ENCODE results near the gene TXNIP.
"Not testable (repeated sequence)": the region's sequence is repeated elsewhere in the genome, so short reads cannot be mapped to it uniquely, and the experiment has no call there.

TXNIP gene, protein sequence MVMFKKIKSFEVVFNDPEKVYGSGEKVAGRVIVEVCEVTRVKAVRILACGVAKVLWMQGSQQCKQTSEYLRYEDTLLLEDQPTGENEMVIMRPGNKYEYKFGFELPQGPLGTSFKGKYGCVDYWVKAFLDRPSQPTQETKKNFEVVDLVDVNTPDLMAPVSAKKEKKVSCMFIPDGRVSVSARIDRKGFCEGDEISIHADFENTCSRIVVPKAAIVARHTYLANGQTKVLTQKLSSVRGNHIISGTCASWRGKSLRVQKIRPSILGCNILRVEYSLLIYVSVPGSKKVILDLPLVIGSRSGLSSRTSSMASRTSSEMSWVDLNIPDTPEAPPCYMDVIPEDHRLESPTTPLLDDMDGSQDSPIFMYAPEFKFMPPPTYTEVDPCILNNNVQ

DNA sequence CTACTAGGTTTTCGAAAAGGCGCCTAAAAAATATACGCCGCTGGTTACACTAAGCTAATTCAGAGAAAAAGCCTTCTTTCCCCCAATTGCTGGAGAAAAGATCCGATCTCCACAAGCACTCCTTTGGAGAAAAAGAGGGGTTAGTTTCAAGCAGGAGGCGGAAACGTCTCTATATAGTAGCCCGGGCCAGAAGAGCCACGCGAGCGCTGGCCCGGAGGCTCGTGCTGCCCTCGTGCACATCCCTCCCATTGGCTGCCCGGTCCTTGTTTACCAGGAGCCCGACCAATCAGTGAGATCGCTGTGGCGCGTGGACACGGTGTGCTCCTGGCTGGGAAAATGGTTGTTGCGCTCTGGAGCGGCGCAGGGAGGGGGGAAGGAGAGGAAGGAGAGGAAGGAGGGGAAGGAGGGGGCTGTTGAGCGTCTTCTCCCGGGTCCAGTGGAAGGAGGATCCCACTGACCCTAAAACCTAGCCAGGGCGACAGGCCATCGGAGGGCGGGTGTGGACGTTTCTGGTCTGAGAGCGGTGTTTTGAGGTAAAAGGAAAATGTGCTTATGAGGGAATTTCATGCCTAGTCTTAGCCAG, at the start of gene TXNIP:
Gene TXNIP, minus strand, starts transcription at position 147 of the 583 bp plus-strand sequence. CDS start 313 bp downstream, outside the sequence.
- DNase-seq (ENCODE audit: low read depth): peak; percentile 100
- Histone ChIP-seq H3K9ac (ENCODE audit: low read length) (peak within 1 kb of the TSS; percentile 95), H3K4me3 (ENCODE audit: low read length) (peak within 1 kb of the TSS; percentile 89), H3K27me3 (replicated peaks; ENCODE audit: control insufficient read depth, insufficient read depth, low read length) (no peaks in the 10 kb centered on the region), H3K36me3 (ENCODE audit: control insufficient read depth, insufficient read depth, low read length, severe bottlenecking) (peaks cover 35% of the 10 kb centered on the region), H3K4me1 (ENCODE audit: control insufficient read depth, insufficient read depth, low read length) (peaks cover 60% of the 10 kb centered on the region), H3K9me3 (ENCODE audit: control insufficient read depth, low read length) (no peaks in the 10 kb centered on the region)

DNA sequence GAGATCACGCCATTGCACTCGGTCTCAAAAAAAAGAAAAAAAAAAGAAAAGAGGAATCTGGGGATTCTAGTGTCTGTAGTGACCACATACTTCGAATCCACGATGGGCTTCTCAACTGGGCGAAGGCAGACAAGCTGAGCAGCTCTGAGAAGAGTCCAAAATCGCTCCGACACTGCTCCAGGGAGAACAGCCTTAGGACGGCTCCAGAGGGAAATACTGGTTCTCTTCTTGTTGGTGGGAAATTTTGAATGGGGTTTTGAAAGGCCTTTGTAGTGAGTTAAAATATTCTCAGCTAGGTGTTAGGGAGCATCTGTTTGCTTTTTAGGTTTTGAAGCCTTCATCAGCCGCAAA, 43.4 kb upstream of the TXNIP start:
- H3K36me3 ChIP-seq (ENCODE audit: control insufficient read depth, insufficient read depth, low read length, severe bottlenecking): no peaks in the 10 kb centered on the region
- peak overlapping the region; percentile 93 for H3K4me3 ChIP-seq (ENCODE audit: low read length)
- H3K9me3 ChIP-seq (ENCODE audit: control insufficient read depth, low read length): no peaks in the 10 kb centered on the region
- peak overlapping the region; percentile 5 for H3K9ac ChIP-seq (ENCODE audit: low read length)
- H3K27me3 ChIP-seq (replicated peaks; ENCODE audit: control insufficient read depth, insufficient read depth, low read length): no peaks in the 10 kb centered on the region
- no peak for DNase-seq (ENCODE audit: low read depth)
- peaks cover 11% of the 10 kb centered on the region for H3K4me1 ChIP-seq (ENCODE audit: control insufficient read depth, insufficient read depth, low read length)

DNA sequence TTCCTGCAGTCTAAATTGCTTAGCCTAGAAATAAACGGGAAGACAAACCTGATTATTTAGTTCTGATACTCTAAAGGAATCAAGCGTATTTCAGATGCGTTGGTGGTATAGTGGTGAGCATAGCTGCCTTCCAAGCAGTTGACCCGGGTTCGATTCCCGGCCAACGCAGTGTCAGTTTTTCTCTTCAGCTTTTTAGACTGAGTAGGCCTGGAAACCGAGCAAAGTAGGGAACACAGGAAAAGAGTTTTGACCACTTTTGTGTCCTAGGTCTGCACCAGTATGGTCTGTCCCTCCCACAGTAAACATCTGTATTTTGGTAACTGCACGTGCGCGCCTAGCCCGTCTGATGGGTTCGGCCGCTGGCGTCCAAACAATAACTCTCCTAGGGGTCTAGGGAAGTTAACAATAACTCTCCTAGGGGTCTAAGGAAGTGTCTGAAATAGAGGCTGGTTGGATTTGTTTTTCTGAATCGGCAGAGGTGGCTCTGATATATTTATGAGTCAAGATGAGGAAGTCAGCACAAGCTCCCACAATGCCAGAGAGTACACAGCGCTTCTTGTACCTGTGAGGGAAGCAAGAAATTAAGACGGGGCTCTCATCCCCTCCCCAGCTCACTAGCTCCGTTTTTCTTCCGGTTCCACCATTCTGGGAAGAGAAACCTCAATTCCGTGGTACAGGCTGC, 40.7 kb upstream of the TXNIP start:
- Histone ChIP-seq H3K36me3 (ENCODE audit: control insufficient read depth, insufficient read depth, low read length, severe bottlenecking) (no peaks in the 10 kb centered on the region), H3K4me1 (ENCODE audit: control insufficient read depth, insufficient read depth, low read length) (peaks cover 13% of the 10 kb centered on the region), H3K27me3 (replicated peaks; ENCODE audit: control insufficient read depth, insufficient read depth, low read length) (no peaks in the 10 kb centered on the region), H3K4me3 (ENCODE audit: low read length) (peak overlapping the region; percentile 93), H3K9me3 (ENCODE audit: control insufficient read depth, low read length) (no peaks in the 10 kb centered on the region), H3K9ac (ENCODE audit: low read length) (peak overlapping the region; percentile 87)
- DNase-seq (ENCODE audit: low read depth): peak; percentile 94

DNA sequence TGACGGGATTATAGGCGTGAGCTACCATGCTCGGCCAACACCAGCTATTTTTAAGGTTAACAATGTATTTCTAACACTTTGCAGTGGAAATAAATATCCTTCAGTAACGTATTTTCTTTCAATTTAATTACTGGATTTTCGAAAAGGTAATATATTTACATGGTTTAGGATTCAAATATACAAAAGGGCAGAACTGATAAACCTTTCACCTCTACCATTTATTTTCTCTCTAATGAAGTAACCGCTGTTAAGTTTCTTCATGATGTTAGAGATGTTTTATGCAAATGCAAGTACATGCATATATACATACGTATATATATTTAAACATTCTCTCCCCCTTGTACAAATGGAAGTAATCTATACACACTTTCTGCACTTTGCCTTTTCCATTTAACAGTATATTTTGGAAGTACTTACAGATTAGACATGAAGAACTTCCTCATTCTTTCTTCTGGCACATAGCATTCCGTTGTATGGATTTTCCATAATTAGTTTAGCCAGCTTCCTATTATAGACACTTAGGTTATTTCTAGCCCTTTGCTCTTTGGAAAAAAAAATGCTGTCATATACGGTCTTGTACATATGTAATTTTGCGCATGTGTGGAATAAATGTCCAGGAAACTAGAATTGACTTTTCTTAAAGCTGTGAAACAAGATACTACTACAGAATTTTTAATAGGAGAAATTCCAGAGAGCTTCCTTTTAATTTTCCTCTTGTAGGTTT, 40.0 kb upstream of the TXNIP start:
- DNase-seq (ENCODE audit: low read depth): peak; percentile 69
- peak overlapping the region; percentile 93 for H3K4me3 ChIP-seq (ENCODE audit: low read length)

DNA sequence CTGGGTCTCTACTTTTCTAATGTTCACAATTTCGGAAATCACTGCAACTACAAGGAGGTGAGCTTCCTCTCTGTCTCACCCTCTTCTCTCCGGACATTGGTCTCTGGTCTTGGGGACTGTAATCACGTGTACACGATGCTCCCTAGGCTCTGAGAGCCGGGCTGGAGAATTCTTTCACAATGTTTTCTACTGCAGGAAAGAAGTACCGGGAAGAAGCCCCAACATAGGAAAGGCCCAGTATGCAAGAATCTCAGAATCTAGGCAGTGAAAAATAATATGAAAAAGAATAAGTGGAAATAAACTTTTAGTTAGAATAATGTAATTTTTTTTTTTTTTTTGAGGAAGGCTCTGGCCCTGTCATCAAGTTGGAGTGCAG, 38.7 kb upstream of the TXNIP start:
- Histone ChIP-seq H3K36me3 (ENCODE audit: control insufficient read depth, insufficient read depth, low read length, severe bottlenecking) (no peaks in the 10 kb centered on the region), H3K4me1 (ENCODE audit: control insufficient read depth, insufficient read depth, low read length) (peaks cover 13% of the 10 kb centered on the region), H3K9me3 (ENCODE audit: control insufficient read depth, low read length) (no peaks in the 10 kb centered on the region), H3K4me3 (ENCODE audit: low read length) (peak overlapping the region; percentile 68), H3K27me3 (replicated peaks; ENCODE audit: control insufficient read depth, insufficient read depth, low read length) (no peaks in the 10 kb centered on the region), H3K9ac (ENCODE audit: low read length) (peak overlapping the region; percentile 68)
- peak; percentile 53 for DNase-seq (ENCODE audit: low read depth)

More for the DNA sequence above, 40.0 kb upstream of the TXNIP start:
- H3K27me3 ChIP-seq (replicated peaks; ENCODE audit: control insufficient read depth, insufficient read depth, low read length): no peaks in the 10 kb centered on the region
- no peaks in the 10 kb centered on the region for H3K36me3 ChIP-seq (ENCODE audit: control insufficient read depth, insufficient read depth, low read length, severe bottlenecking)
- H3K9ac ChIP-seq (ENCODE audit: low read length): peak overlapping the region; percentile 55
- no peaks in the 10 kb centered on the region for H3K9me3 ChIP-seq (ENCODE audit: control insufficient read depth, low read length)
- H3K4me1 ChIP-seq (ENCODE audit: control insufficient read depth, insufficient read depth, low read length): peaks cover 13% of the 10 kb centered on the region

DNA sequence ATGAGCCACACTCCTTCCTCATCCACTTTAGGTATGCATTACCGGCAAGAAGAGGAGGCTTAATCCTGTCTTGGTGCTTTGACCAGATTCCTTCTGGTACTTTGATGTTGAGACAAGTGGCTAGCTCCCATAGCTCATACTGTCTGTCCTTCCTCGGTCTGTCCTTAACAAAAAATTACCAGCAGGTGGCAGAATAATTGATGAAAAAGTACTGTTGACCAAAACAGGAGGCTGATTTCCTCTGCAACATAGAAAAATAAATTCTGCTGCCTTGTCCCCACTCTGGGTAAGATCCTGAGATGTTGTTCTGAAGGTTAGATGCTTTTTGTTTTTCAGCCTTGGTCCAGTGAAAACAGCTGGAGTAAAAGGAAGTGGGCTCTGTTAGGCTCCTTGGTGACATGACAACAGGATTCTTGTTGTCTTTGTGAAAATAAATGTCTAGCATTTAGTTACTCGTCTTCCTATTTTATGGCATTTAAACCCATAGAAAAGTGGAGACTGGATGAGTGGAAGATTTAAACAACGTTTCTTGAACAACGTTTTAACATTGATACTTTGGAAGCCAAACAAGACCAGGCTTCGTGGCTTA, 36.3 kb upstream of the TXNIP start:
- no peaks in the 10 kb centered on the region for H3K36me3 ChIP-seq (ENCODE audit: control insufficient read depth, insufficient read depth, low read length, severe bottlenecking)
- DNase-seq (ENCODE audit: low read depth): peak; percentile 79
- no peak overlapping the region for H3K9ac ChIP-seq (ENCODE audit: low read length)
- H3K4me1 ChIP-seq (ENCODE audit: control insufficient read depth, insufficient read depth, low read length): peaks cover 13% of the 10 kb centered on the region
- no peaks in the 10 kb centered on the region for H3K27me3 ChIP-seq (replicated peaks; ENCODE audit: control insufficient read depth, insufficient read depth, low read length)
- no peaks in the 10 kb centered on the region for H3K9me3 ChIP-seq (ENCODE audit: control insufficient read depth, low read length)
- H3K4me3 ChIP-seq (ENCODE audit: low read length): no peak overlapping the region

DNA sequence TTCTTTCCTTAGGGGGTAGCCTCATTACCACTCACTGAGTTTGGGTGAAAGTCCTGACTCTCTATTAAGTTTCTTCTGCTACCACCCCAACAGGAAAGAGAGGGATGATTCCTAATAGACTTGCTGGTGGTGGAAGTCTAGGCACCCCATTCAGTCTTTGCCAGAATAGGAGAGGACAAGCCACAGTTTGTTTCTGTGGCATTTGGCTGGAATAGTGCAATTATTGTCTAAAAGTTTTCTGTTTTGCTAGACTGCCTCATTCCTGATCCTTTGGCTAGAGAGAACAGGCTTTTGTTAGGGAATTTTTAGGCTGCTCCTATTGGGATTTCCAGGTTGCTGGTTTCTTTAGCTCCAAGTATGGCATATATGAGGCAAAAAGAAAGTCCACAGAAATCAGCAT, 35.1 kb upstream of the TXNIP start:
- no peak overlapping the region for H3K4me3 ChIP-seq (ENCODE audit: low read length)
- H3K27me3 ChIP-seq (replicated peaks; ENCODE audit: control insufficient read depth, insufficient read depth, low read length): no peaks in the 10 kb centered on the region
- H3K9me3 ChIP-seq (ENCODE audit: control insufficient read depth, low read length): no peaks in the 10 kb centered on the region
- no peak for DNase-seq (ENCODE audit: low read depth)
- no peak overlapping the region for H3K9ac ChIP-seq (ENCODE audit: low read length)
- no peaks in the 10 kb centered on the region for H3K36me3 ChIP-seq (ENCODE audit: control insufficient read depth, insufficient read depth, low read length, severe bottlenecking)
- H3K4me1 ChIP-seq (ENCODE audit: control insufficient read depth, insufficient read depth, low read length): peaks cover 8% of the 10 kb centered on the region

DNA sequence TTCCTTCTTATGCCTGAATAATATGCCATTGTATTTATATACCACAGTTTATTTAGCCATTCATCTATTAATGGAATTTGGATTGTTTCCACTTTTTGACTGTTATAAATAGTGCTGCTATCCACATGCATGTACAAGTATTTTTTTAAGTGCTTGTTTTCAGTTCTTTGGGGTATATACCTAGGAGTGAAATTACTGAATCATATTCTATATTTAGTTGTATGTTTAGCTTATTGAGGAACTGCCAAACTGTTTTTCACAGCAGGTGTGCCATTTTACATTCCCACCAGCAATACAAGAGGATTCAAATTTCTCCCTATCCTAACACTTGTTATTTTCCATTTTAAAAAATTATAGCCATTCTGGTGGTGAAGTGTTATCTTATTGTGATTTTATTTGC, 32.7 kb upstream of the TXNIP start:
- Histone ChIP-seq H3K9me3 (ENCODE audit: control insufficient read depth, low read length) (no peaks in the 10 kb centered on the region), H3K4me1 (ENCODE audit: control insufficient read depth, insufficient read depth, low read length) (no peaks in the 10 kb centered on the region), H3K4me3 (ENCODE audit: low read length) (no peak overlapping the region), H3K36me3 (ENCODE audit: control insufficient read depth, insufficient read depth, low read length, severe bottlenecking) (no peaks in the 10 kb centered on the region), H3K9ac (ENCODE audit: low read length) (no peak overlapping the region), H3K27me3 (replicated peaks; ENCODE audit: control insufficient read depth, insufficient read depth, low read length) (no peaks in the 10 kb centered on the region)
- DNase-seq (ENCODE audit: low read depth): no peak

DNA sequence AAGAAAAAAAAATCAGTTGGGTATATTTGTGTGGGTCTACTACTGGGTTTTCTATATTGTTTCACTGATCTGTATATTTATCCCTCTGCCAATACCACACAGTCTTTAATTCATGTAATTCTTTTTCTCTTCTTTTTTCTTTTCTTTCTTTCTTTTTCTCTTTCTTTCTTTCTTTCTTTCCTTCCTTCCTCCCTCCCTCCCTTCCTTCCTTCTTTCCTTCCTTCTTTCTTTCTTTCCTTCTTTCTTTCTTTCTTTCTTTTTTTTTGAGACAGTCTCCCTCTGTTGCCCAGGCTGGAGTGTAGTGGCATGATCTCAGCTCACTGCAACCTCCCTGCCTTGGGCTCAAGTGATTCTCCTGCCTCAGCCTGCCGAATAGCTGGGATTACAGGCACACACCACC, 30.3 kb upstream of the TXNIP start:
- not testable (repeated sequence) for H3K36me3 ChIP-seq (ENCODE audit: control insufficient read depth, insufficient read depth, low read length, severe bottlenecking); DNase-seq (ENCODE audit: low read depth); H3K27me3 ChIP-seq (replicated peaks; ENCODE audit: control insufficient read depth, insufficient read depth, low read length); H3K9me3 ChIP-seq (ENCODE audit: control insufficient read depth, low read length); H3K4me3 ChIP-seq (ENCODE audit: low read length); H3K9ac ChIP-seq (ENCODE audit: low read length); H3K4me1 ChIP-seq (ENCODE audit: control insufficient read depth, insufficient read depth, low read length)

DNA sequence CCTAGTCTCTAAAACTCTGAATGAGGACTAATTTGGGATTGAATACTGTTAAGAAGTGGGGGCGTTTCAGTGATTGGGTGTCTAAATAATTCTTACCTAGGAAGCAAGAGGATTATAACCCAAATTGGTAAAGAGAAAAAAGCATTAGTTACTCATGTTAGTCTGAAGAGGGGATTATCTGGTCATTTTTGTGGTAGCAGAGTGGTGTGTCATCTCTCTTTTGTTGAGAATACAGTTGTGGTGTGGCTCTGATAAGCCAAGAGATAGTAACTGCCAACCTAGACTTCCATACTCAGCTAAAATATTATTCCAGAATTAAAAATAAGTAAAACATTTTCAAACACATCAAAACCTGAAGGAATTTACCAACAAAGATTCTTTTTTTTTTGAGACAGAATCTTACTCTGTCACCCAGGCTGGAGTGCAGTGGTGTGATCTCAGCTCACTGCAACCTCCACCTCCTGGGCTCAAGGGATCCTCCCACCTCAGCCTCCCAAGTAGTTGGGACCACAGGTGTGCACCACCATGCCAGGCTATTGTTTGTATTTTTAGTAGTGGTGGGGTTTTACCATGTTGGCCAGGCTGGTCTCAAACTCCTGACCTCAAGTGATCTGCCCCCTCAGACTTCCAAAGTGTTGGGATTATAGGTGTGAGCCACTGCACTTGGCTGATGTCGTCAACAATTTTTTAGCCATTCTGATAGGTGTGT, 29.6 kb upstream of the TXNIP start:
- not testable (repeated sequence) for H3K9me3 ChIP-seq (ENCODE audit: control insufficient read depth, low read length); H3K4me1 ChIP-seq (ENCODE audit: control insufficient read depth, insufficient read depth, low read length); H3K36me3 ChIP-seq (ENCODE audit: control insufficient read depth, insufficient read depth, low read length, severe bottlenecking); H3K27me3 ChIP-seq (replicated peaks; ENCODE audit: control insufficient read depth, insufficient read depth, low read length); H3K4me3 ChIP-seq (ENCODE audit: low read length); H3K9ac ChIP-seq (ENCODE audit: low read length); DNase-seq (ENCODE audit: low read depth)

Measured in adipocyte (in vitro differentiated cells).